Measurements from ENCODE around the gene TAF4. TPM values are rescaled to one million over a fixed set of nuclear protein-coding genes. Genes with fewer than 3 reads are reported as not detected.

Gene TAF4
- total and polyA plus RNA-seq, 2 of the 13 experiments (the other 11 are each of a cell fraction or from before 2014, with no cell fraction given) = 5.9 to 12.0 TPM

- TF ChIP-seq FOXP1 (IDR thresholded peaks at IDR 0.05) (no peak), FOXP1 (CRISPR knock-in tag; IDR thresholded peaks at IDR 0.05) (peak; percentile 76), ISL2 (CRISPR knock-in tag; IDR thresholded peaks at IDR 0.05) (no peak), ZNF230 (CRISPR knock-in tag; IDR thresholded peaks at IDR 0.05) (no peak), KLF6 (CRISPR knock-in tag; IDR thresholded peaks at IDR 0.05) (0 out of 2 replicates have a peak, but pooled peaks have one; percentile 23), PLSCR1 (CRISPR knock-in tag; IDR thresholded peaks at IDR 0.05; ENCODE audit: borderline replicate concordance) (no peak), MTERF4 (CRISPR knock-in tag; IDR thresholded peaks at IDR 0.05) (peak; percentile 32; the same call in 1 of the 2 replicates), ZBTB40 (IDR thresholded peaks at IDR 0.05) (no peak), ZBTB40 (CRISPR knock-in tag; IDR thresholded peaks at IDR 0.05) (peak; percentile 64; the same call in 1 of the 2 replicates), ZNF329 (CRISPR knock-in tag; IDR thresholded peaks at IDR 0.05; ENCODE audit: low read depth) (no peak), ZNF660 (CRISPR knock-in tag; IDR thresholded peaks at IDR 0.05; ENCODE audit: borderline replicate concordance, low read depth) (no peak), ZNF264 (CRISPR knock-in tag; IDR thresholded peaks at IDR 0.05) (no peak), NFIB (CRISPR knock-in tag; IDR thresholded peaks at IDR 0.05; ENCODE audit: borderline replicate concordance) (no peak), AGO1 (IDR thresholded peaks at IDR 0.05; ENCODE audit: low read depth, low read length, poor library complexity, severe bottlenecking) (no peak), SMAD3 (CRISPR knock-in tag; IDR thresholded peaks at IDR 0.05) (no peak), FOXP4 (CRISPR knock-in tag; IDR thresholded peaks at IDR 0.05) (no peak; the same call in 1 of the 2 replicates), NFRKB (IDR thresholded peaks at IDR 0.05) (no peak), ZNF207 (IDR thresholded peaks at IDR 0.05; ENCODE audit: borderline replicate concordance) (no peak), SP1 (IDR thresholded peaks at IDR 0.05) (no peak), SP1 (CRISPR knock-in tag; IDR thresholded peaks at IDR 0.05) (no peak)
Observed at GRCh38 chr20:62030834-62031434, 34.7 kb downstream of the TAF4 start (continued).

Measured in HepG2 (cell line).